Germinal center (tissue), 1 donor: Measurements from ENCODE around the gene AKAP17A.
"Not testable (repeated sequence)": the region's sequence is repeated elsewhere in the genome, so short reads cannot be mapped to it uniquely, and the experiment has no call there.

Experiments used
- DNase-seq: peaks from one replicate; pipeline ENCODE4 v3.0.0; 2012; ENCODE audit warnings: mixed read lengths, low spot score

The AKAP17A gene

DNA sequence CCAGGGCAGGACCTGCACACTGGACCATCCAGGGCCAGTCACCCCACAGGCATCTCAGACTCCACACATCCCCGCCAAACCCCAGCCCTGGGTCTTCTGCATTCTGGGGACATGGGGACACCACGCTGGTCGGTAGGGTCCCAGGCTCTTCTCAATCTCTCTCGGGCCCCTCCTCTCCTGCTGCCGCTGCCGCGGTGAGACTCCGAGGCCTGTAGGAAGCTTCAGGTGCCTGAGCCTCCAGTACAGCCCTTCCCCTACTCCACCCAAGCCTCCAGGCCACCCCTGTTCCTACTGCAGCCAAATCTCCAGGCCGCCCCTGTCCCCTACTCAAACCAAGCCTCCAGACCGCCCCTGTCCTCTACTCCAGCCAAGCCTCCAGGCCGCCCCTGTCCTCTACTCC lies 17.9 kb downstream of the AKAP17A start:
- DNase-seq: no peak

GRCh38 chrX:1609762-1610161 lies 18.4 kb downstream of the AKAP17A start:
- DNase-seq: no peak

DNA sequence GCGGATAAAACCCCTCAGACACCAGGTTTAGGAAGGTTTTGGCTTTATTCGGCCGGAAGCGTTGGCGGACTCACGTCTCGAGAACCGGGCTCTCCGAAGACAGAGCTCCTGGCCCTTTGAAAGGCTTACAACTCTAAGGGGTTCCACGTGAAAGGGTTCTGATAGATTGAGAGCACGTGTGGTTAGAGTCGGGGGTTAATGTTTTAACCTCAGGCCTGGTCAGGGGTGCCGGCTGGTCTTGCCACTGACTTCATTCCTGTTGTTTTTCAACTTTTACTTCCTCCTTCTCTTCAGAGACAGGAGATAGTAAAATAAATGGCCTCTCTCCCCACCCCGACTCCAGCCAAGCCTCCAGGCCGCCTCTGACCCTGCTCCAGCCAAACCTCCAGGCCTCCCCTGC lies 18.8 kb downstream of the AKAP17A start:
- no peak for DNase-seq

DNA sequence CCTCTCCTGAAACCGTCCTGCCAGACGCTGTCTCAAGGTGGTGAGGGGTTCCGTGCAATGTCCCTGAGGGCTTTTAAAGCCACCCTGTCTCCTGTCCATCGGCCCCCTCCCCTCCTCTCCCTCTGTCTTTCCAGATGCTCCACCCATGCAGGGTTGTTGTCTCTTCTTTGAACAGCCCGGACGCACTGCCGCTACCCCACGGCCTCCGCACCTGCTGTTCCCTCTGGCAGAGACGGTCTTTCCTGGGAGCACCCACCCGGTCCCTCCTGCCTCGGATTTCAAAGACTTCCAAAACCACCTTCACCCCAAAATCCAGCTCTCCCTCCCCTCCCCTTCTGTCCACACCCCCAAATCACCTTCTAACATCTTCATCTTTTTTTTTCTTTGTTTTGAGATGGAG lies 19.3 kb downstream of the AKAP17A start:
- no peak for DNase-seq

DNA sequence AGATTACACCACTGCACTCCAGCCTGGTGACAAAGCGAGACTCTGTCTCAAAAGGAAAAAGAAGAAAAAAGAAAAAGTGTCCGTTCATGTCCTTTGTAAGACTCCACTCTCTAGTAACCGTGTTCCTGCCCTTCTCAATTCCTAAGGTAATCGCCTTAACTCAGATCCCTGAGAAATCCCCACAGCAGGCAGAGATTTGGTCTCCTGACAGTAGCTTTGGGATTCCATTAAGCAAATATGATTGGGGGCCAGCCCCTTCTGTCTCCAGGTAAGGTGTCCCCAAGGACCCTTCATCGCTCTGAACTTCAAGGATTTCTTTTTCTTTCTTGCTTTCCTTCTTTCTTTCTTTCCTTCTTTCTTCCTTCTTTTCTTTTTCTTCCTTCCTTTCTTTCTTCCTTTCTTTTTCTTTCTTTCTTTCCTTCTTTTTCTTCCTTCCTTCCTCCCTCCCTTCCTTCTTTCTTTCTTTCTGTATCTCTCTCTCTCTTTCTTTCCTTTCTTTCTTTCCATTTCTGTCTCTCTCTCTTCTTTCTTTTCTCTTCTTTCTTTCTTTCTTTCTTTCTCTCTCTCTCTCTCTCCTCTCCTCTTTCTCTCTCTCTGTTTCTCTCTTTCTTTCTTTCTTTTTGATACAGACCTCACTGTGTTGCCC lies 21.4 kb downstream of the AKAP17A start:
- no peak for DNase-seq

GRCh38 chrX:1614927-1615326 lies 23.5 kb downstream of the AKAP17A start, which contains the start of gene ASMT:
Gene ASMT (plus strand): TSS chrX:1615059. CDS start chrX:1615200, 141 bp downstream.
- DNase-seq: no peak

DNA sequence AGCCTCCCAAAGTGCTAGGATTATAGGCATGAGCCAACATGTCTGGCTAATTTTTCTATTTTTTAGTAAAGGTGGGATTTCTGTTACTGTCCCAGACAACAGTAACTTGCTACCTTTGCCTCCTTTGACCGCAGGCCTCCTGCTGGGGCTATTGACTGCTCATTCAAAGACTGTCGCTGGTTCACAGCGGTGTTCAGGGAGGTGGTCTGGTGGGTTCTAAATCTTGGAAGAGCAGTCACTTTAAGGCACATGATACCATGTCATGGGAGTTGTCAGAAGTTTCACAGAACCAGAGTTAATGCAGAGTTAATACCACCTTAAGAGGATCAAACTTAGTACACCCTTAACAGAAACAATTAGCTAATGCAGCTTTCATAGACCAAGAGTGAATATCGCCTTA lies 27.3 kb downstream of the AKAP17A start:
- DNase-seq: no peak

DNA sequence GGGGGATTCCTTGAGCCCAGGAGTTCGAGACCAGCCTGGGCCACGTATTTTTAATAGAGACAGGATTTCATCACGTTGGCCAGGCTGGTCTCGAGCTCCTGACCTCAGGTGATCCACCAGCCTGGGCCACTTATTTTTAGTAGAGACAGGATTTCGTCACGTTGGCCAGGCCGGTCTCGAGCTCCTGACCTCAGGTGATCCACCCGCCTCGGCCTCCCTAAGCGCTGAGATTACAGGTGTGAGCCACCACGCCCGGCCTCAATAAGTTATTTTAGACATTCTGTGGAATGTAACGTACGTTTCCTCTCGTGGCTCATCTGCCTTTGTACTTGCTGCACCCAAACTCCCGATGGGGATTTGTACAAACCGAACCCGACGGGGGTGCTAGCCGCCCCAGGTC lies 32.3 kb downstream of the AKAP17A start:
- no peak for DNase-seq

- DNase-seq: not testable (repeated sequence)
These were observed 32.9 kb downstream of the AKAP17A start for GRCh38 chrX:1624158-1624860.

- DNase-seq: not testable (repeated sequence)
These were observed 33.4 kb downstream of the AKAP17A start for GRCh38 chrX:1624861-1625215.

DNA sequence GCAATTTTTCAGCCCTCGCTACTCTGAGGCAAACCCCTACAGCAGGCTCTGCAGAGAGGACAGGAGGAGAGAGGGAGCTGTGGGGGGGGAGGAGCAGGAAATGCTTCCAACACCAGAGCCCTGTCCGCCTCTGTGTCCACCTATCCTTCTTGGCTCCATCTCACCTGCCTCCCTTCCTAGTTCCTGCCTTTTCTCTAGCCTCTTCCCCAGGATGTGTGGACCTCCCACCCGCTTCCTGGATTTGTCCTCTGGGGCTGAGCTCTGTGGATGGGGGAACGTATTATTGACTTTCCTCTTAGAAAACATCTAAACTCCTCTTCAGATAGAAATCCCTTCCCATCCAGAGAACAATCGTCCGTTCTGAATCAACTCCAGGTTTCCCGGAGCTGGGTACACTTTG lies 37.8 kb downstream of the AKAP17A start:
- no peak for DNase-seq

DNA sequence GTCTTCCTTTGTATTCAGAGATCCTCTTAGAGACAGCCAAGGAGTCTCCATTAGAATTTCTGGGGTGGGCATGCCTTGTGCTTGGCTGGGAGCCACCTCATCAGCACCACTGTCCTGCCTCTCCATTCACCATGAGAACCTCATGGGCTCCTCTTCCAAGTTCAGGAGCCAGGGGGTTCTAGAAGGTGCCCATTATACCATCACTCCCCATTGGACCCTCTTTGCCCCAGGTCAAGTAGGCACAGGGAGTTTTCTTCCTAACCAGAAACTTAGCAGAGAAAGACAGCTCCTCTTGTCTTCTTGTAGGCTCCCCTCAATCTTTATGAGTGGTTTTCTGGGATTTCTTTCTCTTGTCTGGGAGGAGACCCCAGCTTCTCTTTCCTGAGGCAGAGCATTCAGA lies 54.6 kb downstream of the AKAP17A start:
- DNase-seq: no peak

GRCh38 chrX:1649621-1650020 lies 58.2 kb downstream of the AKAP17A start:
- DNase-seq: no peak
